ENCODE measurements around the gene TXNDC11. TPM values are rescaled to one million over a fixed set of nuclear protein-coding genes. Genes with fewer than 3 reads are reported as not detected.
A peak's percentile ranks its signal among the peaks of the same experiment; 100 is the strongest.

The TXNDC11 gene
- total RNA-seq, 4 donors from 2014 or later = 27.7 to 47.8 (median 40.0) TPM

GRCh38 chr16:11738742-11739544 is 3.7 kb downstream of the TXNDC11 start:
- TF ChIP-seq CTCF (IDR thresholded peaks at IDR 0.05) (no peak), POLR2A (IDR thresholded peaks at IDR 0.05) (no peak)
- H3K4me3 ChIP-seq (ENCODE audit: low read depth, poor library complexity, severe bottlenecking) = no peak overlapping the region
- 88 to 93% methylated on average over 15 of the region's 15 CpGs for WGBS, 2 donors
- DNase-seq (ENCODE audit: low spot score in 2 of 2) = no peak
- intact Hi-C loops (cut with DNase I; ENCODE audit: low total_unique reads) = no loop called here

- DNase-seq (ENCODE audit: low spot score in 2 of 2) = no peak
- no peak for TF ChIP-seq CTCF (IDR thresholded peaks at IDR 0.05)
- no peak overlapping the region for H3K4me3 ChIP-seq (ENCODE audit: low read depth, poor library complexity, severe bottlenecking)
- intact Hi-C loops (cut with DNase I; ENCODE audit: low total_unique reads) = no loop called here
- 74 to 75% methylated on average over 8 of the region's 8 CpGs for WGBS, 2 donors
Measured at GRCh38 chr16:11737713-11738112, 4.9 kb downstream of the TXNDC11 start.

- no peak for DNase-seq (ENCODE audit: low spot score in 2 of 2)
- TF ChIP-seq POLR2A (IDR thresholded peaks at IDR 0.05) (no peak), CTCF (IDR thresholded peaks at IDR 0.05) (no peak)
- intact Hi-C loops (cut with DNase I; ENCODE audit: low total_unique reads) = no loop called here
- 87 to 94% methylated on average over 6 of the region's 6 CpGs for WGBS, 2 donors
- no peak overlapping the region for H3K4me3 ChIP-seq (ENCODE audit: low read depth, poor library complexity, severe bottlenecking)
Measured at GRCh38 chr16:11736903-11737302, 5.8 kb downstream of the TXNDC11 start.

GRCh38 chr16:11735787-11736186 is 6.9 kb downstream of the TXNDC11 start:
- intact Hi-C loops (cut with DNase I; ENCODE audit: low total_unique reads) = no loop called here
- TF ChIP-seq POLR2A (IDR thresholded peaks at IDR 0.05) (no peak), CTCF (IDR thresholded peaks at IDR 0.05) (no peak)
- H3K4me3 ChIP-seq (ENCODE audit: low read depth, poor library complexity, severe bottlenecking) = no peak overlapping the region
- peak in 1 of 2 donors; percentile 37 for DNase-seq (ENCODE audit: low spot score in 2 of 2)
- WGBS, 2 donors = 84 to 92% methylated on average over 8 of the region's 8 CpGs

- intact Hi-C loops (cut with DNase I; ENCODE audit: low total_unique reads) = no loop called here
- WGBS, 2 donors = 62 to 63% methylated on average over 6 of the region's 6 CpGs
- no peak overlapping the region for H3K4me3 ChIP-seq (ENCODE audit: low read depth, poor library complexity, severe bottlenecking)
- no peak for TF ChIP-seq CTCF (IDR thresholded peaks at IDR 0.05)
- no peak for TF ChIP-seq POLR2A (IDR thresholded peaks at IDR 0.05)
- peak in 1 of 2 donors; percentile 8 for DNase-seq (ENCODE audit: low spot score in 2 of 2)
Measured at GRCh38 chr16:11734653-11735043, 8.0 kb downstream of the TXNDC11 start.

Measured in lower leg skin (tissue), 4 donors.